Type B pancreatic cell (in vitro differentiated cells): ENCODE measurements around the gene PTPRO. TPM values are rescaled to one million over a fixed set of nuclear protein-coding genes. Genes with fewer than 3 reads are reported as not detected.

ENCODE experiments used
- DNase-seq: peaks from one replicate; pipeline ENCODE4 v3.0.0; 2021; ENCODE audit warnings: mixed read lengths; ENCODE audit not compliant: unreplicated experiment; ENCODE audit errors: extremely low spot score
- H3K27ac Mint-ChIP-seq: 2 replicates; pipeline ENCODE4 v1.8.0; 2021; ENCODE audit warnings: mild to moderate bottlenecking, mixed read lengths
- H3K27me3 Mint-ChIP-seq: 2 replicates; pipeline ENCODE4 v1.8.0; 2021; ENCODE audit warnings: mixed read lengths
- H3K36me3 Mint-ChIP-seq: 2 replicates; pipeline ENCODE4 v1.8.0; 2021; ENCODE audit warnings: mixed read lengths
- H3K4me1 Mint-ChIP-seq: one replicate; pipeline ENCODE4 v1.8.0; 2021; ENCODE audit warnings: mixed read lengths; ENCODE audit not compliant: unreplicated experiment
- H3K4me3 Mint-ChIP-seq: 2 replicates; pipeline ENCODE4 v1.8.0; 2021; ENCODE audit warnings: mild to moderate bottlenecking, mixed read lengths
- H3K9me3 Mint-ChIP-seq: 2 replicates; pipeline ENCODE4 v1.8.0; 2021; ENCODE audit warnings: mixed read lengths
- total RNA-seq: library from RNA; stranded (reverse); gene quantifications from 2 replicates; pipeline ENCODE4 v1.2.1, GENCODE V29; 2021; ENCODE audit warnings: low replicate concordance
- TF ChIP-seq, protein P1 (sequence below): fragments of 200-600 bp; sonication (generic); conservative IDR thresholded peaks from 2 replicates; pipeline ENCODE4 v1.5.0; 2021; ENCODE audit warnings: antibody characterized with exemption, mild to moderate bottlenecking

The PTPRO gene
- total RNA-seq, 1 donor from 2014 or later: 7.8 TPM

DNA sequence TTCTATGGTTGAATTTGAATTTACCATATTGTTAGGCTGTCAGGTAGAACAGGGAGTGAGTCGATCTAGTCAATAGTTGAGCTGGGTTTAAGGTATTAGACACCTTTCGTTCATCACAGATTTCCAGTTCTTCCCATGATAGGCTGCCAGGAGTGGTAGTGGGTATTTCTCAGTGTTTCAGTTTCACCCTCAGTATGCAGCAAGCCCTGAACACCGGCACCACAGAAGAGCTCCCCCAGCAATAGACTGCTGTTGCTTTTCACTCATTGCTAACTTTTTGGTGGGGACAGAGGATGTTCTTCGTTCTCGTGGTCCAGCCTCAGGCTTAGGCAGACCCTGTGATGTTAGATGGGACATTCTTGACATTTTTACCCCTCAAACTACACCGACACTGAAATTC lies 164.6 kb downstream of the PTPRO start:
- Mint-ChIP-seq H3K36me3 (peaks cover 31% of the 10 kb centered on the region), H3K4me1 (no peaks in the 10 kb centered on the region), H3K27ac (no peak overlapping the region), H3K4me3 (no peak overlapping the region), H3K27me3 (peaks cover 19% of the 10 kb centered on the region), H3K9me3 (no peaks in the 10 kb centered on the region)
- no peak for DNase-seq
- TF ChIP-seq, protein P1, sequence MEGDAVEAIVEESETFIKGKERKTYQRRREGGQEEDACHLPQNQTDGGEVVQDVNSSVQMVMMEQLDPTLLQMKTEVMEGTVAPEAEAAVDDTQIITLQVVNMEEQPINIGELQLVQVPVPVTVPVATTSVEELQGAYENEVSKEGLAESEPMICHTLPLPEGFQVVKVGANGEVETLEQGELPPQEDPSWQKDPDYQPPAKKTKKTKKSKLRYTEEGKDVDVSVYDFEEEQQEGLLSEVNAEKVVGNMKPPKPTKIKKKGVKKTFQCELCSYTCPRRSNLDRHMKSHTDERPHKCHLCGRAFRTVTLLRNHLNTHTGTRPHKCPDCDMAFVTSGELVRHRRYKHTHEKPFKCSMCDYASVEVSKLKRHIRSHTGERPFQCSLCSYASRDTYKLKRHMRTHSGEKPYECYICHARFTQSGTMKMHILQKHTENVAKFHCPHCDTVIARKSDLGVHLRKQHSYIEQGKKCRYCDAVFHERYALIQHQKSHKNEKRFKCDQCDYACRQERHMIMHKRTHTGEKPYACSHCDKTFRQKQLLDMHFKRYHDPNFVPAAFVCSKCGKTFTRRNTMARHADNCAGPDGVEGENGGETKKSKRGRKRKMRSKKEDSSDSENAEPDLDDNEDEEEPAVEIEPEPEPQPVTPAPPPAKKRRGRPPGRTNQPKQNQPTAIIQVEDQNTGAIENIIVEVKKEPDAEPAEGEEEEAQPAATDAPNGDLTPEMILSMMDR: no peak

DNA sequence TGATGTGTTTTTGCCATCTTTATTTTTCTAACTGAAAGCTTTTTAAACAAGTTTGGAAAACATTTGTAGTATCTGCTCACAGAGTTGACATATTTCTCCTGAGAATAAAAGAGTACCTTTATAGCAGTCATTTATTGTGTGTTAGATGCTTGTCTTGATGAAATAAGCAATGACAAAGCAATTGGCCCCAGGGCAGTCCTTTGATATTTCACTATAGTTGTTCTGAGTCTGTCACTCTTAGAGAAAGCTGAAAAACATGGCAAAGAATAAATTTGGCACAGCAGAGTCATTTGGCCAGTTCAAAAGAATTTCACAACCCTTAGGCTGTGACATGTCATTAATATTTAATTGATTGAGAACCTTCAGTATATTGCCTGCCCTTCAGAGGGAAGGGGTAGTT lies 166.2 kb downstream of the PTPRO start:
- peak overlapping the region; percentile 39 for H3K27ac Mint-ChIP-seq
- no peak for DNase-seq
- H3K4me1 Mint-ChIP-seq: no peaks in the 10 kb centered on the region
- H3K4me3 Mint-ChIP-seq: peak overlapping the region; percentile 2
- H3K9me3 Mint-ChIP-seq: no peaks in the 10 kb centered on the region
- peaks cover 16% of the 10 kb centered on the region for H3K27me3 Mint-ChIP-seq
- H3K36me3 Mint-ChIP-seq: peaks cover 34% of the 10 kb centered on the region
- TF ChIP-seq, protein P1: no peak

DNA sequence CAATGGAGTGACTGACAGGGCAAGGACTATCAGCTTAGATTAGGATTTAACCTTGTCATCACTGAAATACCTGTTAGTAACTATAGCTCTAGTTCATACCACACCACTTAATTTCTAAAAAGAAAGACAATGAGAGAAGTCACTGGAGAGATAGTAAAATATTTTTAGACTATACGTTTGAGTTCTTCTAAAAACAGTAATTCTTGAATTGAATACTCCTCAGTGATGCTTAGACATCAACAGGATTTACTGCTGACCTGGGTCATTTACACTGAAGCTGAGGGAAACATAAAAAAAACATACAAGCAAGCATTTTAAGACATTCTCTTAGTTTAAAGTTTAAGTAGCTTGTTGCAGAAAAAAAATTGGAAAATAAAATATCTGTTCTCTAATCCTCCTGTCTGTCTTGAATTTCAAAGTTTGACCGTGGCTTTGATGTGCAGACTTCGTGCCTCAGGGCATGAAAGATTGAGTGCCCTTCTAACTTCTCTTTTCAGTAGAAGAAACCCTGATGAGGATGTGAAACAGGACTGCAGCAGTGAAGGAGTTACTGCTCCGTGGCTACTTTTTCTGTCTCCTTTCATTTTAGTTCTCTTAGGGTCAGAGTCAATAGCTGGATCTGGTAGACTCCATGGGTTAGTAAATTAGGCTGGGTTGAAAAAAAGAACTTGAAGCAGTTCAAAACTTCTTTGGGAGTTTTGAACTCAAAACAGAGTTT lies 172.2 kb downstream of the PTPRO start:
- H3K27ac Mint-ChIP-seq: peak overlapping the region; percentile 41
- peaks cover 23% of the 10 kb centered on the region for H3K36me3 Mint-ChIP-seq
- H3K4me1 Mint-ChIP-seq: peaks cover 19% of the 10 kb centered on the region
- DNase-seq: no peak
- peak overlapping the region; percentile 60 for H3K4me3 Mint-ChIP-seq
- no peaks in the 10 kb centered on the region for H3K27me3 Mint-ChIP-seq
- TF ChIP-seq, protein P1: no peak
- no peaks in the 10 kb centered on the region for H3K9me3 Mint-ChIP-seq

DNA sequence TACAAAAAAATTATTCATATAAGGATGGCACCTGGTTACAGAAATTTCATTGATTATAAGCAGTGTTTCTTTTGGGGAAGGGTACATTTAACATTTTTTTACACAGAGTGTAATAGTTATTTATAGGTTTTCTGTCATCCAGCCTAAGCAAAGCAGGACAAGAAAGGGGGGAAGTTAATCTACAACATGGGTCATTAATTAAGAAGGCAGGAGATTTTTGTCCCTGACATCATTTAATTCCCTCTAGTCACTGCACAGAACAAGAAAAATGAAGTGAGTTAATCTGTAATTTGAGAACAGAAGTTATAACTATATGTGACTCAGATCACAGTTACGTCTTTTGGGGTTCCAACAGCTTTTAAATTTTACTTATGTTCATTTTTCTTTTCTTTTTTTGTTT lies 173.4 kb downstream of the PTPRO start:
- Mint-ChIP-seq H3K4me1 (peaks cover 19% of the 10 kb centered on the region), H3K9me3 (peaks cover 4% of the 10 kb centered on the region), H3K27me3 (no peaks in the 10 kb centered on the region), H3K27ac (peak overlapping the region; percentile 7), H3K36me3 (peaks cover 20% of the 10 kb centered on the region), H3K4me3 (no peak overlapping the region)
- TF ChIP-seq, protein P1: no peak
- DNase-seq: no peak

DNA sequence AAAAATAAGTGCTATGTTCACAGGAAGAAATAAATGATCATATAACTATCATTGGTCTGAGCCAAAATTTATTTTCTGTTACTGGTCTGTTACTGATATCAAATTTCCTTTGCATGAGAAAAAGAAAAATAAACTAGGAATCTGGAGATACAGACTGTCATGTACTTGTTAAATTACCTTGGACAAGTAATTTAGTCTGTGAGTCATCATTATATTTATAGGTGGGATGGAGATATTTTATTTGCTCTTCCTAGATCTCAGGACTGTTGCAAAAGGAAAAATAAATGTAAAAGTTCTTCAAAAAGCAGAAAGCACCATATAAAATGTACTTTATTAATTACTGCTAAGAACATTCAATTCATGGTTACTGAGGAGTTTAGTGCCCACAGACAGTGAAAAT lies 174.4 kb downstream of the PTPRO start:
- Mint-ChIP-seq H3K9me3 (peaks cover 4% of the 10 kb centered on the region), H3K4me3 (peak overlapping the region; percentile 6), H3K36me3 (peaks cover 14% of the 10 kb centered on the region), H3K4me1 (peaks cover 19% of the 10 kb centered on the region), H3K27ac (peak overlapping the region; percentile 30), H3K27me3 (no peaks in the 10 kb centered on the region)
- TF ChIP-seq, protein P1: no peak
- no peak for DNase-seq
